Epithelial cell of proximal tubule (primary cell): ENCODE results near the gene ROS1. TPM values are rescaled to one million over a fixed set of nuclear protein-coding genes. Genes with fewer than 3 reads are reported as not detected.

Experiments used
- DNase-seq: peaks from one replicate; pipeline ENCODE4 v3.0.0-alpha.2; 2011; ENCODE audit warnings: low read depth
- H3K4me3 ChIP-seq: 2 replicates; pipeline ENCODE4 v1.5.1; 2011; ENCODE audit warnings: low read depth, mild to moderate bottlenecking, low read length
- total RNA-seq: library from RNA; depleted of rRNA; stranded (reverse); fragments of >200 nt; gene quantifications from 2 replicates; pipeline ENCODE4 v1.2.3, GENCODE V29; 2015
- TF ChIP-seq, protein P1 (sequence below): conservative IDR thresholded peaks from 2 replicates; pipeline ENCODE4 v1.5.1; 2012; ENCODE audit warnings: low read depth, mild to moderate bottlenecking, low read length

The ROS1 gene
- total RNA-seq, 1 donor from 2014 or later = not detected

DNA sequence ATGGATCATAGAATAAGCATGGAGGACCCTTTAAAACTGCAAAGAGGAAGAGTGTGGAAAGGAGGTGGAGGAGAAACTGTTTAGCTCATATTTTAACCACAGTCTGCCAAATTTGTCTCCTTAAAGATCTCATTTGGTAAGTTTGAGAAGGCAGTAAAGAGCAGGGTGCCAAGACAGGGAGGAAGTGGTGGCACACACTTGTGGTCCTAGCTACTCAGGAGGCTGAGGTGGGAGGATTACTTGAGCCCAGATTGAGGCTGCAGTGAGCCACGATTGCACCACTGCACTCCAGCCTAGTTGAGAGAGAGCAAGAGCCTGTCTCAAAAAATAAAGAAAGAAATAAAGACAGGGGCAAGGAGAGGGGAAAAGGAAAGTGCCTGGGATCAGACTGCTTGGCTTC is 39.9 kb upstream of the ROS1 start:
- no peak for DNase-seq
- TF ChIP-seq, protein P1, sequence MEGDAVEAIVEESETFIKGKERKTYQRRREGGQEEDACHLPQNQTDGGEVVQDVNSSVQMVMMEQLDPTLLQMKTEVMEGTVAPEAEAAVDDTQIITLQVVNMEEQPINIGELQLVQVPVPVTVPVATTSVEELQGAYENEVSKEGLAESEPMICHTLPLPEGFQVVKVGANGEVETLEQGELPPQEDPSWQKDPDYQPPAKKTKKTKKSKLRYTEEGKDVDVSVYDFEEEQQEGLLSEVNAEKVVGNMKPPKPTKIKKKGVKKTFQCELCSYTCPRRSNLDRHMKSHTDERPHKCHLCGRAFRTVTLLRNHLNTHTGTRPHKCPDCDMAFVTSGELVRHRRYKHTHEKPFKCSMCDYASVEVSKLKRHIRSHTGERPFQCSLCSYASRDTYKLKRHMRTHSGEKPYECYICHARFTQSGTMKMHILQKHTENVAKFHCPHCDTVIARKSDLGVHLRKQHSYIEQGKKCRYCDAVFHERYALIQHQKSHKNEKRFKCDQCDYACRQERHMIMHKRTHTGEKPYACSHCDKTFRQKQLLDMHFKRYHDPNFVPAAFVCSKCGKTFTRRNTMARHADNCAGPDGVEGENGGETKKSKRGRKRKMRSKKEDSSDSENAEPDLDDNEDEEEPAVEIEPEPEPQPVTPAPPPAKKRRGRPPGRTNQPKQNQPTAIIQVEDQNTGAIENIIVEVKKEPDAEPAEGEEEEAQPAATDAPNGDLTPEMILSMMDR = no peak
- no peak overlapping the region for H3K4me3 ChIP-seq

DNA sequence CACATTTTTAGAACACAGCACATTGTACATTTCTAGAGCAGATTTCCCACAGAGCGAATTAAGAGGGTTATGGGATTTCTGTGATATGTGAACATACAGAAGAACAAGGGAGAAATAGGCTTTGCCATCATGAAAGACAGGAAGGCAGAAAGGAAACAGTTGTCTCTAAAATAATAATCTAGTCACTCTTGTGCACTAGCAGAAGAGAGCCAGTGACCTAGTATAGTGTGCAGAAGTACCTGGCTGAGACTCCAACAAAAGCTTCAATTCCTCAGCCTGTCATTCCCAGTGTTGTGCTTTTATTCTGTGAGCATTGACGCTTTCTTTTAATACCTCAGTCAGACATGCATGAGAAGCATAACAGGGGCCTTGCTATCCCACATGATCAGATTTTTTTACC is 39.0 kb upstream of the ROS1 start:
- TF ChIP-seq, protein P1 = no peak
- no peak for DNase-seq
- no peak overlapping the region for H3K4me3 ChIP-seq

DNA sequence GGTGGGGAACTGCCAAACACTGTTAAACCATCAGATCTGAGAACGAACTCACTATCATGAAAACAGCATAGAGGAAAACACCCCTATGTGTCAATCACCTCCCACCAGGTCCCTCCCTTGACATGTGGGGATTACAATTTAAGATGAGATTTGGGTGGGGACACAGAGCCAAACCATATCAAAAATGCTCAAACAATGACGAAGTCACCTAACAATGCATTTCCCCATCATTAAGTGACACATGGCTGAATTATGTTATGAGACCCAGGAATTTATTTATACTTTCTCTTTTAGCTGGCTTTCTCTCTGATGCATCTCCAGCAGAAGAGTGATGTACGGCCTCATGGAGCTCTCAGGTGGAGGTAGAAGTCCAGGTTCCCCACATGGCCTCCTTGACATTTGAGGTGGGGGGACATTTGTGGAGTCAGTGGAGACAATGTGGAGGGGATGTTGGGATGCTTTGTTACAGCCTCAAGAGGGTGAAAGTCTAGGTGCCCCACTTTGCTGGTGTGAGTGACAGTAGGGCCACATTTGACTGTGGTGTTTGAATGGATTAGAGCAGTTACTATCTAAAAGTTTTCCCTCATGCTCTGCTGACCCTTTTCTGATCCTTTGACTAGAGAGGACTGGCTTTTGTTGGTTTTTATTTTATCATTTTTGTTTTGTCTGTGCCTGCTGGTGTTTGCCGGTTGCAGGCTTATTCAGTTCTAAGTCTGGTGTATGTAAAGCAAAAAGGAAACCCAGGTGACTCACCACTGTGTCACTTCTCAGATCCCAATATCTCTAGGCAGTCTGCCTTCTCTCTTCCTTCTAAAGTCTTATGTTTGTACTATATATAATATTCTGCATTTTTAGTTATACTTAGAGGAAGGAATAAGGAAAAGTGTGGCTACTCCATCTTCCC is 38.3 kb upstream of the ROS1 start:
- DNase-seq = no peak
- TF ChIP-seq, protein P1 = no peak
- no peak overlapping the region for H3K4me3 ChIP-seq

DNA sequence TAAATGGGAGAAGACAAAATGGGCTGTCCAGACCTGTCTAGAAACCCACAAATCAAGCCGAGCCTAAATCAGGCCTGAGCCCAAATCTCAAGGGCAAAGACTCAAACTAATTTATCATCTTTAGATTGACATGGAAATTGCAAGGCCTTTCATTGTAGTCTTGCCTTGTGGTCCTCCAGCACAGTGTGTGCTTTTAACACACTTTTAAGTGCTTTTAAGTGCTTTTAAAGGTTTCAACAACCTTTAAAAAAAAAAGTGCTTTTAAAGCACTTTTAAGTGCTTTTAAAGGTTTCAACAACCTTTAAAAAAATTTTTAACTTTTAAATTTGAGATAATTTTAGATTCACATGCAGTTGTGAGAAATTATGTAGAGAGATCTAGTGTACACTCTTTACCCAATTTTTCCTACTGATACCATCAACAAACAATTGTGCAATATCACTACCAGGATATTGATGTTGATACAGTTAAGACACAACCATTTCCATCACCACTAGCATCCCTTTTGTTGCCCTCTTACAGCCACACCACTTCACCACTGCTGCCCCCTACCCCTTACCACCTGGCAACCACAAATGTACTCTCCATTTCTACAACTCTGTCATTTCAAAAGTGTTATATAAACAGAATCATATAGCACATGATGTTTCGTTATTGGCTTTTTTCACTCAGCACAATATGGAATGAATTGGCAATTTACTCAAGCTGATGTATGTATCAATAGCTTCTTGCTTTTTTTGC is 33.6 kb upstream of the ROS1 start:
- DNase-seq = no peak
- TF ChIP-seq, protein P1 = no peak
- no peak overlapping the region for H3K4me3 ChIP-seq

DNA sequence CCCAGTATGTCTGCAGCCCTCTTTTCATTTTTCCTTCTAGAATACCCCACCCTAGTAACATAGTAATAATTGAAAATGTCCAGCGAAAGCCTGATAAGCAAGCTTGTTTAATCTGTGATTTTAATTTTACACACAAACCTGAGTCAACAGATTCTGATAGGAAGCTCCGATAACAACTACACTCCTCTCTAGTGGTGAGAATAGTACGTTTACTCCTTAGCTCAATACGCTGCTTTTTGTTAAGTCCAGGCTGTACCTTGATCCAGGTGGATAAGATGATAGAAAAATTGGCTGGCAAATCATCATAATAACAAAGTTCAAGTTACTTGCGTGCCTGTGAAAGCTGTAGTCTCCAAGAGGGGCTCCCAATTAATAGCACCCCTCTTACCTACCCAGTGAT is 31.3 kb upstream of the ROS1 start:
- TF ChIP-seq, protein P1 = no peak
- H3K4me3 ChIP-seq = no peak overlapping the region
- no peak for DNase-seq

DNA sequence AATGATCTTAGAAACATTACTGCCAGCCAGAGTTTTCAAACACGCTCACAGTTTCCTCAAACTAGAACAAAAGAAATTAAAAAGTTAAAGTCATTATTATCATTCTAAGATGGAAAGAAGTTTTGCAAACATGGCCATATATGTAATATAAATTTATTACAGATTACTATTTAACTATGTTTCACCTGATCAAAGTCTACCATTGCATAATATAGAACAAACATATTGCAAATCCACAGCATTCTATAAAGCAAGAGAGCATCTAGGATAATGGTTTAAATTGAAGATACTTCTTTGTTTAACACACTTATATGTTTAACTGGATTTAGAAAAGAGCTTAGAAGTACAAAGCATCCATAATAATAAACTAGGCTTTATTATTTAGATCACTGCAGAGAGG is 30.5 kb upstream of the ROS1 start:
- no peak for DNase-seq
- TF ChIP-seq, protein P1 = no peak
- no peak overlapping the region for H3K4me3 ChIP-seq
